Left ventricle myocardium inferior (tissue), 1 donor: Measurements from ENCODE around the gene NPAS2. TPM values are rescaled to one million over a fixed set of nuclear protein-coding genes. Genes with fewer than 3 reads are reported as not detected.

Experiments used
- DNase-seq: peaks from one replicate; pipeline ENCODE4 v3.0.0-alpha.2; 2020
- H3K27ac ChIP-seq: fragments of 200-600 bp; replicated peaks from 2 replicates; pipeline ENCODE4 v1.8.0; 2021
- H3K27me3 ChIP-seq: fragments of 200-600 bp; 2 replicates; pipeline ENCODE4 v1.8.0; 2021; ENCODE audit warnings: low read depth
- H3K36me3 ChIP-seq: fragments of 200-600 bp; 2 replicates; pipeline ENCODE4 v1.8.0; 2021
- H3K4me1 ChIP-seq: fragments of 200-600 bp; 2 replicates; pipeline ENCODE4 v1.8.0; 2021
- H3K4me3 ChIP-seq: fragments of 200-600 bp; 2 replicates; pipeline ENCODE4 v1.8.0; 2021; ENCODE audit warnings: mild to moderate bottlenecking, moderate library complexity
- H3K9me3 ChIP-seq: fragments of 200-600 bp; replicated peaks from 2 replicates; pipeline ENCODE4 v1.8.0; 2021
- CTCF ChIP-seq: fragments of 200-600 bp; IDR thresholded peaks from 2 replicates; pipeline ENCODE4 v1.8.0; 2021; ENCODE audit warnings: antibody characterized with exemption, mild to moderate bottlenecking, borderline replicate concordance
- intact Hi-C: fragments of 100-400 bp; cut with micrococcal nuclease; formaldehyde crosslinking; loops from one replicate; pipeline ENCODE4 v1.11.0; 2022
- total RNA-seq: library from RNA; stranded (reverse); fragmentation: NEBNext Ultra II Directional; extraction: Animal tissue kit (Norgen Biotek cat#: 25700); gene quantifications from one replicate; pipeline ENCODE4 v1.2.1, GENCODE V29; 2021
- donor health status: DM: no; HTN: yes; CAD: no; lungs with severe emphysema.

The NPAS2 gene
- total RNA-seq, 1 donor from 2014 or later: 51.0 TPM

- no peak for TF ChIP-seq CTCF
- Histone ChIP-seq H3K36me3 (peaks cover 58% of the 10 kb centered on the region), H3K4me3 (no peak overlapping the region), H3K9me3 (no peaks in the 10 kb centered on the region), H3K4me1 (peaks cover 4% of the 10 kb centered on the region), H3K27ac (no peak overlapping the region), H3K27me3 (no peaks in the 10 kb centered on the region)
- no peak for DNase-seq
- intact Hi-C loops: no loop called here
Measured at GRCh38 chr2:100992262-100992661, 172.3 kb downstream of the NPAS2 start.

- H3K27ac ChIP-seq: no peak overlapping the region
- peaks cover 50% of the 10 kb centered on the region for H3K36me3 ChIP-seq
- H3K4me1 ChIP-seq: peaks cover 4% of the 10 kb centered on the region
- no peaks in the 10 kb centered on the region for H3K27me3 ChIP-seq
- DNase-seq: no peak
- no peak overlapping the region for H3K4me3 ChIP-seq
- intact Hi-C loops: no loop called here
- TF ChIP-seq CTCF: no peak
- no peaks in the 10 kb centered on the region for H3K9me3 ChIP-seq
Measured at GRCh38 chr2:100993294-100993693, 173.4 kb downstream of the NPAS2 start.

GRCh38 chr2:100995309-100996075 lies 175.6 kb downstream of the NPAS2 start:
- DNase-seq: no peak
- intact Hi-C loops: no loop called here
- H3K4me1 ChIP-seq: no peaks in the 10 kb centered on the region
- H3K36me3 ChIP-seq: peaks cover 45% of the 10 kb centered on the region
- H3K27me3 ChIP-seq: no peaks in the 10 kb centered on the region
- TF ChIP-seq CTCF: no peak
- H3K9me3 ChIP-seq: no peaks in the 10 kb centered on the region
- H3K27ac ChIP-seq: no peak overlapping the region
- no peak overlapping the region for H3K4me3 ChIP-seq

GRCh38 chr2:100997509-100998234 lies 177.7 kb downstream of the NPAS2 start:
- no peak for DNase-seq
- Histone ChIP-seq H3K36me3 (peaks cover 34% of the 10 kb centered on the region), H3K27ac (no peak overlapping the region), H3K27me3 (no peaks in the 10 kb centered on the region), H3K4me1 (peaks cover 13% of the 10 kb centered on the region), H3K9me3 (no peaks in the 10 kb centered on the region), H3K4me3 (no peak overlapping the region)
- intact Hi-C loops: no loop called here
- TF ChIP-seq CTCF: no peak

GRCh38 chr2:100998235-100998573 lies 178.3 kb downstream of the NPAS2 start:
- H3K4me3 ChIP-seq: no peak overlapping the region
- H3K9me3 ChIP-seq: no peaks in the 10 kb centered on the region
- no peaks in the 10 kb centered on the region for H3K27me3 ChIP-seq
- no peak overlapping the region for H3K27ac ChIP-seq
- peaks cover 31% of the 10 kb centered on the region for H3K36me3 ChIP-seq
- no peak for DNase-seq
- intact Hi-C loops: no loop called here
- TF ChIP-seq CTCF: no peak
- H3K4me1 ChIP-seq: peaks cover 18% of the 10 kb centered on the region
